ENCODE results near the gene EFHD2.
"Not testable (repeated sequence)": the region's sequence is repeated elsewhere in the genome, so short reads cannot be mapped to it uniquely, and the experiment has no call there.

EFHD2 gene

GRCh38 chr1:15425521-15425920, 15.8 kb downstream of the EFHD2 start:
- ChIA-PET CTCF (interaction anchor here (1.0 to 10.4 kb wide), 4 partner anchors 10 to 102 kb away, joined by 3 to 151 read pairs (median 4); no protein-coding TSS in a partner anchor), POLR2A (no interaction called here)
- DNase-seq (ENCODE audit: extremely low spot score) = no peak
- no peak for TF ChIP-seq CTCF (IDR thresholded peaks at IDR 0.05; ENCODE audit: control extremely low read depth, extremely low read depth, low read depth, missing control alignments)

GRCh38 chr1:15425958-15426357, 16.3 kb downstream of the EFHD2 start:
- POLR2A ChIA-PET = no interaction called here
- TF ChIP-seq CTCF (IDR thresholded peaks at IDR 0.05; ENCODE audit: control extremely low read depth, extremely low read depth, low read depth, missing control alignments) = no peak
- CTCF ChIA-PET = interaction anchor here (1.1 to 10.4 kb wide), 3 partner anchors 10 to 102 kb away, joined by 3 to 151 read pairs (median 3); no protein-coding TSS in a partner anchor
- DNase-seq (ENCODE audit: extremely low spot score) = no peak

GRCh38 chr1:15426492-15427279, 17.0 kb downstream of the EFHD2 start:
- ChIA-PET POLR2A (no interaction called here), CTCF (interaction anchor here (1.5 to 10.4 kb wide), 2 partner anchors 9 to 103 kb away, joined by 3 to 151 read pairs; no protein-coding TSS in a partner anchor)
- TF ChIP-seq CTCF (IDR thresholded peaks at IDR 0.05; ENCODE audit: control extremely low read depth, extremely low read depth, low read depth, missing control alignments) = no peak
- DNase-seq (ENCODE audit: extremely low spot score) = no peak

- TF ChIP-seq CTCF (IDR thresholded peaks at IDR 0.05; ENCODE audit: control extremely low read depth, extremely low read depth, low read depth, missing control alignments) = no peak
- CTCF ChIA-PET = interaction anchor here (10.4 kb wide), 1 partner anchor 104 kb away, joined by 151 read pairs; no protein-coding TSS in a partner anchor
- POLR2A ChIA-PET = no interaction called here
- DNase-seq (ENCODE audit: extremely low spot score) = no peak
Observed at GRCh38 chr1:15427280-15427666, 17.6 kb downstream of the EFHD2 start.

- DNase-seq (ENCODE audit: extremely low spot score); POLR2A ChIA-PET: not testable (repeated sequence)
- CTCF ChIA-PET = interaction anchor here (1.0 to 10.4 kb wide), 2 partner anchors 14 to 104 kb away, joined by 3 to 151 read pairs; no protein-coding TSS in a partner anchor
Observed at GRCh38 chr1:15428252-15428651, 18.6 kb downstream of the EFHD2 start.

GRCh38 chr1:15428815-15429435, 19.2 kb downstream of the EFHD2 start:
- ChIA-PET CTCF (interaction anchor here (1.0 to 10.4 kb wide), 3 partner anchors 10 to 105 kb away, joined by 3 to 151 read pairs (median 50); no protein-coding TSS in a partner anchor), POLR2A (no interaction called here)
- no peak for TF ChIP-seq CTCF (IDR thresholded peaks at IDR 0.05; ENCODE audit: control extremely low read depth, extremely low read depth, low read depth, missing control alignments)
- DNase-seq (ENCODE audit: extremely low spot score) = no peak
